CD4-positive, alpha-beta T cell treated with Interleukin-2 at 100 ng/mL for 4 hours (primary cell): ENCODE results near the gene DPF3.

ENCODE experiments used
- DNase-seq: peaks from one replicate; pipeline ENCODE4 v3.0.0-alpha.2; 2020; ENCODE audit warnings: low spot score

The DPF3 gene

DNA sequence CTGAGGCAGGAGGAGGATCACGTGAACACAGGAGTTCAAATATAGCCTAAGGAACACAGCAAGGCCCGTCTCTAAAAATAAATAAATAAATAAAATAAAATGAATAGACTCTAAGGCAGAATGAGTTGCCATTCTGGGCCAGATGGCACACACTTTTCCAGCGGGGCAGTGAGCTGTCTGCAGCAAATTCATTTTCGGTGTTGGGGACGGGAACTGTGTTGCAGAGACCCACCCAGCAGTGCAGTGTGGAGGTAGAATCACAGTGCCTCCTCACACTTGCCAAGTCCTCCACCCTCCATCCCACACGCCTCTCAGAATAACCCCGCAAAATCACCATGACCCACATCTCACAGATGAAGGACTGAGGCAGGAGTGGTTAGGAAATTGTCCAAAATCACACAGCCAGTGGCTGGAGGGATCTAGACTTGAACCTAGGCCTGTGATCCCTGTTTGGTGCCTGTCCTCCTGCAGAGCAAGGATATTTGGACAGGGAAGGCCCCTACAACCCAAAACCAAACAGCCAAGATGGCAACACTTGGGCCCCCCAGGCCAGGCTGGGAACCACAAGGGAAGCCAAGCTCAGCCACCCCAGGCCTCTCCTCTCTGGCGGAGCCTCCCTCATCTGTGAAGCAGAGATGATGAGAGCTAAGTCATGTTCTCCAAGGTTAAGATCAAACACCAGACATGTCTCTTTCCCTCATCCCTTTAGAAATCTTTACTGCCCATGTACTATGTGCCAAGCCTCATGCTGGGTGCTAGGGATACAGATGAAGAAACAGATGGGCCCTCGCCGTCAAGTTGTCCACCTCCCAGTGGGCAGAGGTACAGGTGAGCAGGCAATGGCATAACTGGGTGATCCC is 152.7 kb downstream of the DPF3 start:
- DNase-seq: no peak

DNA sequence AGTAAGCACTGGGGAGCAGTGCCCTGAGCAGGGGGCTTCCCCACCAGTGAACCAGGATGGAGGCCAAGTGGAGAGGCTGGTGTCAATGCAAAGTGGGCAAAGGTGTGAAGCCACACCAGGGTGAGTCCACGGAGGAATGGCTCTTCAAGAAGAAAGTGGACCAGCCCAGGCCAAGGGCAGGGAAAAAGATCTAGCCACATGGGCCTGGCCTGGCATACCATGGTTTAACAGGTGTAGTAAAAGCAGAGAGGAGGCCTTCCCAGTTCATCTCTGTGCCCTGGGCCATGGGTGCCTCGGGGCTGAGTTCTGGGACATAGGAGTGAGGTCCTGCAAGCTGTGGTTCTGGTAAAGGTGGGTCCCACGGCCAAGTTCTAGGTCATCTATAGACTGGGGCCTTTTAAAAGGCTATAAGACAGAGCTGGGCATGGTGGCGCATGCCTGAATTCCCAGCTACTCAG is 153.4 kb downstream of the DPF3 start:
- no peak for DNase-seq

DNA sequence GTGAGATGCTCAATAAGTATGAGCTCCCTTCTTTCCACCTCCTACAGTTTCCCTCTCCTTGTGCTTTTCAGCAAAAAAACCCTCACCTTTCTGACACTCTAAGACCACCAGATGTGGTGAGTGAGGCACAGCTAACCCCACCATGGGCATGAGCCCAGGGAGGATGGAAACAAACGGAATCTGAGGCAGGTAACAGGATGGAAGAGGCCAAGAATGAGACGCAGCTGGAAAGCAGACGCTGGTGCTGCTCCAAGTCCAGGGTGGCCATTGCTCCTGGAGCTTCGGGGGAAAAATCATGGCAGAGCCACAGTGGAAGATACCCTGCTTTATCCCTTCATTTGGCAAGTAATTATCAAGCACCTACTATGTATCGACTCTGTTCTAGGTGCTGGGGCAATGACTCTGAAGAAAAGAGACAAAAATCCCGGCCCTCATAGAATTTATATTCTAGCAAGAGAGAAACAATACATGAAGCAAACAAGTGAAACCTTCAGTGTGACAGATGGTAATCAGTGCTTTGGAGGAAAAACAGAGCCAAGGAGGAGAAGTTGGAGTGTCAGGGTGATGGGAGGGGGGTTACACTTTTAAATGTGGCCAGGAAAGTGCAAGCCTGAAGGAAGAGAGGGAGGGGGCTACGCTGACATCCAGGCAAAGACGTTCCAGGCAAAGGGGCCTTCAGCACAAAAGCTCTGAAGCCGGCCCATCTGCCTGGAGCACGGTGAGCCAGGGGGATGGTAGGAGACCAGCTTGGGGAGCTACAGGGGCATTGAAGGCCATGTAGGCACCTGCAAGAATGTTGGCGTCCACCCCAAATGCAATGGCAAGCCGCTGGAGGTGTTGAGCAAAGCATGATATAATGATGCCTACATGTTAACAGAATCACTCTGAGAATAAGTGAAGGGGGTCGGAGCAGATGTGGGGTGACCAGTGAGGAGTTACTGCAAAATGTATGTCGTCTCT is 154.2 kb downstream of the DPF3 start:
- no peak for DNase-seq

DNA sequence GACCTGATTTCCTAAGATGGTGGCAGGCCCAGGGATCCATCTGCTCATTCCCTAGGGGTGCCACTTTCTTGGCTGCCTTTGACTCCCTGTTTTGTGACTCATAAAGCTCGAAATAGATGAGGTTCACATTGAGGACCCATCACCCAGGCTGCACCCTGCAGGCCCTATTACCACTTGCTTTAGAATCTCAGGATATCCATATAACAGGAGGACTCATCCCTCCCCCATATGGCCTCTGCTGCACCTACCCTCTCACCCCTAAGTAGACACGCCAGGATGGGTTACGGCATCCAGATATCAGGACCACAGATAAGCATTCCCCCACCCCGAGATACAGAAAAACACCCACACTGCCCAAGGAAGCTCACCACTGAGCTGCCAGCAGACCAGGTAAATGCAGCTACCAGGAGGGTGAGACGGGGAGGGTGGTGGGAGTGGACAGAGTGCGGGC is 155.7 kb downstream of the DPF3 start:
- DNase-seq: no peak

DNA sequence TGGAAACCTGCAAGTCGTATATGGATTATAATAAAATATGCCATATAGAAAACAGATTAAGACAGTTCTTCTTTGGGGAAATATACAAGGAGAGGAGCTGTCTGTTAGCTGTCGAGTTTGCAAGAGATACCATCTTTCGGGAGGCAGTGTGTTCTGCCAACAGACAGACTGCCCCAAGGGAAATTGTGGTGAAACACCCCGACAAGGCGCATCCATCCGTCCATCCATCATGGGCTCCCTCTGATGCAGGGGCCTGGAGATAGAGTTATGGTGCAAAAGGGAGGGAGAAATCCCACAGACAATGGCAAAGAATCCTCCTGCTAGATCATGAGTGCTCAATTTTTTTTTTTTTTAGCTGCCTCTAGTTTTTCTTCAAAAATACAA is 156.3 kb downstream of the DPF3 start:
- no peak for DNase-seq

GRCh38 chr14:72736786-72737559 is 156.9 kb downstream of the DPF3 start:
- DNase-seq: no peak

DNA sequence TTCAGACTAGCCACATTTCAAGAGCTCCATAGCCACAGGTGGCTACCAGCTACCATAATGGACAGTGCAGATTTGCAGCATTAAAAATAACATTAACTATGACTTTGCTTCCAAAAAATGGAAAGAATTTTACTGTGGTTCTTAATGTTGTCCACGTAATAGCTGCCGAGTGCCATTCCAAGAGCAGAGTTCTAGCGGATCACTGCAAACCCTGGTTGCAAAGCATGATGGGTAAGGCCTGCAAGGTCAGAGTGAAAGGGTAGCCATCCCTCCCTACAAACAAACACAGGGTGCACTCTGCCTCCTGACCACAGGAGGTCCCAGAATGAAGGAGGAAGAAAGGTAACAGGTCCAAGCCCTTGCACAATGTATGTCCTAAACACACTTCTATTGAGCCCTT is 157.6 kb downstream of the DPF3 start:
- DNase-seq: no peak

DNA sequence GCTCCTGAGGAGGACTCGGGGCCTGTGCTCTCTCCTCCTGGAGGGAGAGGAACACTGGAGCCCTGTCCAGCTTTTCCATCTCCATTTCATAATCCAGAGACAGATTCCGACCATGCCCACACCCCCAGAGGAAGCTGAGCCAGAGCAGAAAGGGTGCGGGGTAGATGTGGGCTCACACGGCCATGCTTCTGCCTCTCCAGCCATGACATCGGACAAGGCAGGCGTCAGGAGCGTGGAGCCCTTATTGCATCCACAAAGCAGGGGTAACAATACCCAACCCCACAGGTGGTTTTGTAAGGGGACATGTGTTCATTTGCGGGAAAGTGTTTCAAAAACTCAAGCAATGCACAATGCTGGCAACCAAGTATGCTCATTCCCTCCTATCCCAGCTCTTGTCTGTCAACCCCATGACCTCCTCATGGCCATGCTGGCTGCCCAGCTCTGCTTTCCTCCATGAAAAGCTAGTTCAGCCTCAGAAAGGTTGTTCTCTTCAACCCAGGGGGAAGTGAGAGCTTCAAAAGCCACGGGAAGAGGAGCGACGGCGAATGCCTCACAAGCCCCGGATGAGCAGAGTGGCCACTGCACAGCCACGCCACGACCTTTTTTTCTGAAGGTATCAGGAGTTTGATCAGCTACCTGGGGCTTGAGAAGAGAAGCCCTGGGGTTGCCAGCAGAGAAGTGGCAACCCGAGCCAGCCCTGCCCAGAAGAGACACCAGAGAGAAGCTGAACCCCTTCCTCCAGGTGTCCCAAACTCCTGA is 161.7 kb downstream of the DPF3 start:
- no peak for DNase-seq

DNA sequence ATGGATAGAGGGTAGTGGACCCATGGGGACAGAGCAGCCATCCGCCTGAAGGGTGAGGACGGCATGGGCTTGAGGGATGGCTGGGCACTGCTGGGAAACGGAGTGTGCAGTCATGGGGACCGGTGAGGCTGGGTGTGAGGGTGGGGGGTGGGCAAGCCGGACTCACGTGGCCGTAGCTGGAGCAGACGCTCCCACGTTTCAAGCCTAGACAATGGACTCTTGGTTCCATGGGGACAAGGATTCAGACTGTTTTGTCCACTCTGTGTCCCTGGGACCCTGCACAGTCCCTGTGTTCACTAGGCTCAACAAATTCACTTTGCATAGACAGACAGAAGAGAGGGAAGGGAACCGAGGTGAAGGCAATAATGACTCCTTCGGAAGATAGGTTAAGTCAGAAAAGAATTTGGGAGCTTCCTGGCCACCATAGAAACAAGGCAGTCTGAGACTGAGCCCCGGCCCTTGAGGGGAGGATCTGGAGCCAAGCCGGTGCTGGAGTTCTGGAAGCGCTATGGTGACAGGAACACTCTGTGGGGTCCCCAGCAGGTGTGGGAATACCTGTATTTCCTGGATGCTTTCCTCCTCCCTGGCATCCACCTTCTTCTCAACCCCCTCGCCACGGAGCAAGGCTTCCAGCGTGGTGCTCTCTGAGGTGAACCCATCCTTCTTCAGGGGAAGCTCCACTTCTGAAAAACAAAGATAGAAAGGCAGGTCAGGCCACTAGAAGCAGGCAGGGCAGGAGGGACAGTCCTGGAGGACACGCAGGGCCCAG is 162.5 kb downstream of the DPF3 start:
- no peak for DNase-seq

DNA sequence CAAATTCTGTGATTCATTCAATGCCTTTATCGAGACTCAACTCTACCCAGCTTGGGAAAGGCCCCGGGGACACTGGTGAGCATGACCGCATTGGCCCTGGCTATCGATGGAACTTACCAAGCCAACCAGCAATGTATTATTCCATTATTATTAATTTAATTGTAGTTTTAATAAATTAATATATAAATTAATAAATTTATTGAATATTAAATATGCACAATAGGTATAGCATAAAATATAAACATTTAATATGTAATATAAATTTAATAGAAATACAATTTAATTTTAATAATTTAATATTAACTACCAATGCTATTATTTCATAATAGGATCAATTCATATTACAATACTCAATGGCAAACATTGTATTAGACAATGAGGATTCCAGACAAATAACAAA is 163.4 kb downstream of the DPF3 start:
- DNase-seq: no peak

DNA sequence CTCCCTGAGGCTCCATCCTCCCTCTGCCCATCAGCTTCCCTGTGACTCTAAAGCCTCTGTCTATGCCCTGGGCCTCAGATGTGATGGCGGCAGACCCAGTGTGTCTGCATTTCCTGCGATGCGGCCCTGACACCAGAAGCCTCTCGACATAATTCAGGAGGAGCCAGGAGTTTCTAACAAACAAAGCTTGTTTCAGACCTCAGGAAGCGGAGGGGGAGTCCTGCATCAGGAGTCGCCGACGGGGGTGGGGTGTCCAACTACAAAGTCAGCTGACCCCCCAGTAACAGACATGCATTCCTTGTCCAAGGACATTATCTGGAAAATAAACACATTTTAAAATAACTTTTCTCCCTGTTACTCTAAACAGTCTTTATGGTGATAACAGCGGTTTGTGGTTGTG is 167.5 kb downstream of the DPF3 start:
- DNase-seq: no peak

- DNase-seq: no peak
Observed at GRCh38 chr14:72723858-72724530, 169.9 kb downstream of the DPF3 start.

- no peak for DNase-seq
Observed at GRCh38 chr14:72722201-72722785, 171.6 kb downstream of the DPF3 start.

DNA sequence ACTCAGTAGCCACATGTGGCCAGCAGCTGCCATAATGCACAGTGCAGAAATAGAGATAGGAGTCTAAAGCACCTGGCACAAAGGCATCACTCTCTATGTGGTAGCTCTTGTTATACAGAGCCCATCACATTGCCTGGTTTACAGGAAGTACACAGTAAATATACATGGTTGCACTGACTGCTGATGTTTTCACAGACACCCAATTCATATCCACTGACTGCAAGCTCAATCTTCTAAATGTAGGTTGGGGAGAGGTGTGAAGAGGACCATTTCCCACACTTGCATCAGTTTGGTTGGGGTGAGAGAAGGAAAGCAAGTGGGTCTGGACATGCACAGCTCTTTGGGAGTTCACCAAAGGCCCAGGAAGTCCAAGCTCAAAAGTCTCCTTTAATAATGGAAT is 172.8 kb downstream of the DPF3 start:
- DNase-seq: no peak

DNA sequence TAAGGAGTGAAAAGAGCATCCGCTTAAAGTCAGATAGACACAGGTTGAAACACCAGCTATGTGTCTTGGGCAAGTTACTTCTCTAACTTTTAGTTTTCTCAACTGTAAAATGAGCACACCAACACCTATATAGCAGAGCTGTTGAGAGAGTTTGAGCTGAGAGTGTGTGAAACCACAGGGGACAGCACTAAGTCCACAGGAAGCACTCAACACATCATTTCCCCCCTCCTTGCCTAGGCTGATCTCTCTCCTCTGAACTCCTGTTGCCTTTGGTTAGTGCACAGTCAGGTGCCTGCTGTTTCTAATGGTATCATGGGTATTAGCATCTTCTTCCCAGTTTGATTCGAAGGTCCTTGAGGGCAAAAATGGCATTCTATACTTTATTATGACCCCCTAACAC is 176.7 kb downstream of the DPF3 start:
- DNase-seq: no peak

DNA sequence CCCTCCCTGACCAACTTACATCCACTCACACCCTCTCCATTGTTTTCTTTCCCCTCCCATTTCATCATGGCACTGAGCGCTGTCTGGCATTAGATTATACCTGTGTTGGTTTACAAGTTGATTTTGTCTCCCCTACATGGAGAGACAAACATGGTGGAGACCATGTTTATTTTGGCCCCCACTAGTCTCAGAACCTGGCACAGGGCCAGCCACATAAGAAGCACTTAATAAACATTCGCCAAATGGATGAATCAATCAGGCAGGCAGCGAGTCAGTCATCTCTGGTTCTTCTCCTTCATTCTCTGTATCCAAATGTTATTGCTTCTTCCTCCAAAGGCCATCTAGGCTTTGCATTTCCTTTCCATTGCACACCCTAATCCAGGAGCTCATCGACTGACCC is 177.4 kb downstream of the DPF3 start:
- DNase-seq: no peak

DNA sequence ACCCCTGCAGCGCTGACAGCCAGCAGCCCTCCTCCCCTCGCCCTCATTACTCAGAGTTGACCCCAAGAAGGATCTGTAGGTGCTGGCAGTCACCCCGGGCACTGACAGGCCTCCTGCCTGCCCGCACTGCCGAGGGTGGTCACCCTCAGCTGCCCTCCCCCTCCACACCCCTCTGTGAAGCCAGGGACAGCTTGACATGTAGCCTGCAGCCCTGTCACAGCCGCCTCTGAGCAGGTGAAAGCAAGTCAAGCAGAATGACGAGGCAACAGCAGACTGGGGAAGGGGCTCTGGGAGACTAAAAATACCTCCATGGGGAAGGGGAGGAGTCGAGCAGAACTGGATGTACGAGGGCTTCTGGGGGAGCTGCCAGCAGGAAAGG is 178.1 kb downstream of the DPF3 start:
- DNase-seq: no peak

DNA sequence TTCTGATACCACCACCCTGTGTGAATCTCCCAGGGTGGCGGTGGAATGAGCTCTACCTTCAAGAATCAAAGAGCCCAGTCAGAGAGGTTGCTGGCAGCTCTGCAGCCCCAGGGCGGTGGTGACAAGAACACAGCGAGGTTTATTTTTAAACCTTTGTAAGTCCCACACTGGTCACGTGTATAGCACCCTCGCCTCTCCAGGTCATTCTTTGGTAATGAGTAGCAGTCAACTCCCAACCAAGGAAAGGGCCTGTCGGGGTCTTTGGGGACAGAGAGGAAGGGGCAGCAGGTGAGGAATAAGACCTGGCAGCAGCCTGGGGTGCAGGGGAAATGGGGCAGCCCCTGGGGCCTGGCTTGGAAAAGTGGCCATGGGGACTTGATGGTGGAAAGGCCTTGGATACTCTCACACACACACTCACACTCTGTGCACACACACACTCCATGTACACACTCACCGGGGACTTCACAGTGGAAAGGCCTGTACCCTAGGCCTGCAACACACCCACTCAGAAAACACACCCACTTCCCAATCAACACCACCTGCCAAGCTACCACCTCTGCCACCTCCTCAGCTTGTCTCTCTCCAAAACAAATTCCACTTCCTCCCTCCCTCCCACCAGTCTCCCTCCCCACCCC is 178.6 kb downstream of the DPF3 start:
- no peak for DNase-seq

DNA sequence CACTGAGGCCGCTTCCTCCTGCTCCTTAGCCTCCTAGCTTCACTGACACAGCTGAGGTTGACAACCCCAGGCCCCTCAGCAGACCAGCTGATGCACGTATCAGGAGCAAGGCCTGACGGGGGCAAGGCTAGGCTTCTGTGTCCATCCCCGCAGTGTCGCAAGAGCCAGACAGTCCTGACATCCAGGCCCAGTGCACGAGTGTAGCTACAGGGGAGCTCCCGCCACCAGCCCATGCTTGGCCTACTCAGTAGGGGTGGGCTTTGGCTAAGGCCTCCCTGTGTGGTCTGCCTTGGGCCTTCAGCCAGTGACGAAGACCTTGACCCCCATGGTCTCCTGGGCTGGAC is 179.1 kb downstream of the DPF3 start:
- no peak for DNase-seq
